ENCODE results near the gene NARF. TPM values are rescaled to one million over a fixed set of nuclear protein-coding genes. Genes with fewer than 3 reads are reported as not detected.

The NARF gene
- total and polyA plus RNA-seq, 9 donors, result 29.6 to 52.7 (median 47.5) TPM

- no peak overlapping the region for H3K27ac ChIP-seq
- no peaks in the 10 kb centered on the region for H3K27me3 ChIP-seq
- no peaks in the 10 kb centered on the region for H3K9me3 ChIP-seq
- no peaks in the 10 kb centered on the region for H3K4me1 ChIP-seq (ENCODE audit: insufficient read depth)
- TF ChIP-seq, protein P1, sequence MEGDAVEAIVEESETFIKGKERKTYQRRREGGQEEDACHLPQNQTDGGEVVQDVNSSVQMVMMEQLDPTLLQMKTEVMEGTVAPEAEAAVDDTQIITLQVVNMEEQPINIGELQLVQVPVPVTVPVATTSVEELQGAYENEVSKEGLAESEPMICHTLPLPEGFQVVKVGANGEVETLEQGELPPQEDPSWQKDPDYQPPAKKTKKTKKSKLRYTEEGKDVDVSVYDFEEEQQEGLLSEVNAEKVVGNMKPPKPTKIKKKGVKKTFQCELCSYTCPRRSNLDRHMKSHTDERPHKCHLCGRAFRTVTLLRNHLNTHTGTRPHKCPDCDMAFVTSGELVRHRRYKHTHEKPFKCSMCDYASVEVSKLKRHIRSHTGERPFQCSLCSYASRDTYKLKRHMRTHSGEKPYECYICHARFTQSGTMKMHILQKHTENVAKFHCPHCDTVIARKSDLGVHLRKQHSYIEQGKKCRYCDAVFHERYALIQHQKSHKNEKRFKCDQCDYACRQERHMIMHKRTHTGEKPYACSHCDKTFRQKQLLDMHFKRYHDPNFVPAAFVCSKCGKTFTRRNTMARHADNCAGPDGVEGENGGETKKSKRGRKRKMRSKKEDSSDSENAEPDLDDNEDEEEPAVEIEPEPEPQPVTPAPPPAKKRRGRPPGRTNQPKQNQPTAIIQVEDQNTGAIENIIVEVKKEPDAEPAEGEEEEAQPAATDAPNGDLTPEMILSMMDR (IDR thresholded peaks at IDR 0.05), result no peak
- no peak for TF ChIP-seq EP300 (IDR thresholded peaks at IDR 0.05)
- no peak for TF ChIP-seq POLR2A (IDR thresholded peaks at IDR 0.05)
- intact Hi-C loops (cut with DNase I), result loop anchor here in 3 of 4 donors (5.0 to 10.0 kb wide), 3 partner anchors 52 to 135 kb away; partner anchors contain the start of gene TEX19 (in 1 of the 3)
- DNase-seq, result no peak
- WGBS, 3 donors, result 92 to 93% (median 93%) methylated on average over 21 of the region's 21 CpGs
- no peaks in the 10 kb centered on the region for H3K36me3 ChIP-seq
- H3K4me3 ChIP-seq, result no peak overlapping the region
These were observed 31.4 kb downstream of the NARF start for GRCh38 chr17:82489851-82490511.

GRCh38 chr17:82490512-82491195, 32.1 kb downstream of the NARF start:
- Histone ChIP-seq H3K27ac (no peak overlapping the region), H3K4me1 (ENCODE audit: insufficient read depth) (no peaks in the 10 kb centered on the region), H3K27me3 (no peaks in the 10 kb centered on the region), H3K9me3 (no peaks in the 10 kb centered on the region), H3K36me3 (no peaks in the 10 kb centered on the region), H3K4me3 (no peak overlapping the region)
- peak in 1 of 5 donors; percentile 35 for DNase-seq
- no peak for TF ChIP-seq POLR2A (IDR thresholded peaks at IDR 0.05)
- TF ChIP-seq, protein P1 (IDR thresholded peaks at IDR 0.05), result no peak
- TF ChIP-seq EP300 (IDR thresholded peaks at IDR 0.05), result no peak
- 78 to 91% (median 87%) methylated on average over 25 of the region's 25 CpGs for WGBS, 3 donors
- intact Hi-C loops (cut with DNase I), result loop anchor here in 3 of 4 donors (5.0 to 10.0 kb wide), 3 partner anchors 52 to 136 kb away; partner anchors contain the start of gene TEX19 (in 1 of the 3)

DNA sequence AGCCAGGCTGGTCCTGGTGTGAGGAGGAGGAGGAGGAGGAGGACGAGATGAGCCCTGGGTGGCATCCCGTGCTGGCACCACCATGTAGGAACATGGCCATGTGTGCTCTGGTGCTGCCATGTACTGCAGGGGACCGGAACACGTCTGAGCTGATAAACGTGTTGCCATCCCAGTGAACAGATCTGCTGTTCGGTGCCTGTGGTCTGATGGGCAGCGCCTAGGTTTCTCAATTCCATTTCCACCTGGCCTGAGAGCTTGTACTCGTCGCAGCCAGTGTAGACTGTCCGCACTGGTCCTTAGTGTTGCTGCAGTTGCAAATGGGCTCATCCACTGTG, 32.6 kb downstream of the NARF start:
- Histone ChIP-seq H3K27me3 (no peaks in the 10 kb centered on the region), H3K4me3 (no peak overlapping the region), H3K9me3 (no peaks in the 10 kb centered on the region), H3K4me1 (ENCODE audit: insufficient read depth) (no peaks in the 10 kb centered on the region), H3K36me3 (no peaks in the 10 kb centered on the region), H3K27ac (no peak overlapping the region)
- no peak for DNase-seq
- intact Hi-C loops (cut with DNase I), result loop anchor here in 3 of 4 donors (5.0 to 10.0 kb wide), 3 partner anchors 51 to 136 kb away; partner anchors contain the start of gene TEX19 (in 1 of the 3)
- TF ChIP-seq, protein P1 (IDR thresholded peaks at IDR 0.05), result no peak
- no peak for TF ChIP-seq POLR2A (IDR thresholded peaks at IDR 0.05)
- TF ChIP-seq EP300 (IDR thresholded peaks at IDR 0.05), result no peak
- WGBS, 3 donors, result 88 to 93% (median 90%) methylated on average over 10 of the region's 10 CpGs

DNA sequence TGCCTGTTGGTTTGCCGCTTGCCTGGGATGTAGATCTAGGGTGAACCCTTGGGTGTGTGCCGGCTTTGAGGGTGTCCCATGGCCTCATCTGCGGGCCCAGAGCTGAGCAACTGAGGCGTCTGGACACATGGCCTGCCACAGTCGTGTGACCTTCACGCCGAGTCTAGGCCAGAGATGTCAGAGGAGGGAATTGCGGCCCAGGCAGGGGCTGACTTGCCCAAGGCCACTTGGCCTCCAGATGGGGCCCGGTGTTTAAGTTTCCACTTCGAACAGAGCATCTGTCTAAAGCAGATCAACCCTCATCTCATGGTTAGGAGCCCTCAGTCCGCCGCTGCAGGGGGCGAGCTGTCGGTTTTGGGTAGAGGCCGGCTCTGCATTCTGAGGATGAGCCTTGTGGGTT, 33.0 kb downstream of the NARF start:
- no peaks in the 10 kb centered on the region for H3K9me3 ChIP-seq
- no peak overlapping the region for H3K27ac ChIP-seq
- TF ChIP-seq, protein P1 (IDR thresholded peaks at IDR 0.05), result no peak
- no peak for TF ChIP-seq POLR2A (IDR thresholded peaks at IDR 0.05)
- no peak for TF ChIP-seq EP300 (IDR thresholded peaks at IDR 0.05)
- peaks cover under 1% of the 10 kb centered on the region for H3K4me1 ChIP-seq (ENCODE audit: insufficient read depth)
- WGBS, 3 donors, result 76 to 93% (median 85%) methylated on average over 15 of the region's 15 CpGs
- no peak for DNase-seq
- no peaks in the 10 kb centered on the region for H3K36me3 ChIP-seq
- H3K27me3 ChIP-seq, result no peaks in the 10 kb centered on the region
- intact Hi-C loops (cut with DNase I), result loop anchor here in 3 of 4 donors (5.0 to 10.0 kb wide), 3 partner anchors 51 to 137 kb away; partner anchors contain the start of gene TEX19 (in 1 of the 3)
- no peak overlapping the region for H3K4me3 ChIP-seq
